Stimulated activated CD8-positive, alpha-beta memory T cell treated with anti-CD3 and anti-CD28 coated beads, Interleukin-15, amount 100 ng/mL, for 4 hours (primary cell): ENCODE data around the gene GLG1.

ENCODE experiments used
- DNase-seq, 2 donors: peaks; one replicate each; pipeline ENCODE4 v3.0.0-alpha.2; 2020; ENCODE audit warnings: low read depth in 2 of 2

GLG1 gene

DNA sequence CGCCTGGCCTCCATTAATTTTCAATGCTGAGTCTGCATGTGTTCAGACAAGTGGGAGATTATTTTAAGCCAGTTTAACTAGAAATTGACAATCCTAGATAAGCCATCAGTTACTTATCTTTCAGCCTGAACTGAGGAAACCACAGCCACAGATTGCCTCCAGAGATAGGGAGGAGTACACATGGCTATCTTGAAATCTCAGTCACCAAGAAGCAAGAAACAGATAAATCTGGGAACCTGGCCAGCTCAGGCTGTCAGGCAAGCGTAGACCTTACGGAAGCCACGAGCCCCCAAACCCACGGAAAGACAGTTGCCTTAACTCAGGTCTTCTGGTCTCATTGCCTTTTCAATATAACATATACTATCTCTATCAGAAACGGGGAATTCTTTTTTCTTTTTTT lies 2.0 kb upstream of the GLG1 start:
- peak in 1 of 2 donors; percentile 12 for DNase-seq

DNA sequence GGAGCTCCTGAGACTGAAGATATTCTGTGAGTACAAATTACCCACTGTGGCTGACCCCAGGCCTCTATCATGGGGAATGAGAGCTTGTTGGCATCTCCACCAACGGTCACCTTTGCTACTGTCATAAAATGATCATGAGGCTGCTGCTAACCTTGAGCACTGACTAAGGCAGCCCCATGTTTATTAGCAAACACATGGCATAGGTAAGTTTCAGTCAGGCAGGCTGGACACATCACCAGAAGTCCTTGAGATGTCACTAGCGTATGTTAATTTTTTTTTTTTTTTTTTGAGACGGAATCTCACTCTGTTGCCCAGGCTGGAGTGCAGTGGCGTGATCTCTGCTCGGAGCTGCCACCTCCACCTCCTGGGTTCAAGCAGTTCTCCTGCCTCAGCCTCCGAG lies 1.5 kb upstream of the GLG1 start:
- DNase-seq: no peak

DNA sequence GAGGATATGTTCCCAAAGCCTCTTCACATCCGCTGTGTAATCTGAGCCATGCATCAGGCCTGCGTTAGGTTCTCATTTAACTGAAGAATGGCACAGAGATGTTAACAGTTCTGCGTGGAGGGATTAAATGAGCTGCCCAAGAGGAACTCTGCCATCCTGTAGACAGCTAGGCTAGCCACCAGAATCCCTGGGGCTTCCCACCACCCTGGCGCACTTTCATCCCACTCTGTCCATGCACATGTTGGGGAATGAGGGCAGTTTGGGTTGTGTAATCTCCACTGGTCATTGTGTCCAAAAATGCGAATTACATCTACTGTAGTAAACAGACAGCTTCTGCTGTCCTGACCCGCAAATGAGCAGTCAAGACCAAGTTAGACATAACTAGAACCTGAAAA lies 1.0 kb upstream of the GLG1 start:
- DNase-seq: no peak

DNA sequence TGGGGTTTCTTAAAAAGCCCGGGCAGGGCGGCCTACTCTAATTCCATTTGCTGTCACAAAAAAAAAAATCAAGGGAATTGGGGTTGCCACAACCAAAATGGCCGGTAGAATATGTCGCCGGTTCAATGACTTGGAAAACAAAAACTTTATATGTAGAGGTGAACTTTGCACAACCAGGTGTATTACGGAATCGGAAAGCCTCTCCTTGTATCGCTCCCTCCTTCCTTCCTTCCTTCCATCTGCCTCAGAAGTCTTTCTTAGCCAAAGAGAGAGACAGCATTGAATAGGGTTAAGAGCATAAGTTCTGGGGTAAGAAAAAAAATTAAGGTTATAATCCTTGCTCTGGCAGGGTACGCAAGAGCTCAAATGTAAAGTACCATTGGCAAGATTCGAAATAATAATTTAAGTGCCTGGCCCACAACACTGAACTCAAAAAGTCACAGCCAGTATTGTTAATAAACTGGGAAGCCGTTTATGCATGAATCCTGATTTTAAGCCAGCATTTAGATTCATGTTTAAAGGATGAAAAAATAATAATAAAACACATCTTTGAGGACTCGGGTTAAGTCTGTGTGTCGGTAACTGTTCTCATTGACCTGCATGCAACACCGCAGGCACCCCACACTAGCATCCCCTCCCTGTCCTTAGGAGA lies 522 bp upstream of the GLG1 start:
- no peak for DNase-seq

DNA sequence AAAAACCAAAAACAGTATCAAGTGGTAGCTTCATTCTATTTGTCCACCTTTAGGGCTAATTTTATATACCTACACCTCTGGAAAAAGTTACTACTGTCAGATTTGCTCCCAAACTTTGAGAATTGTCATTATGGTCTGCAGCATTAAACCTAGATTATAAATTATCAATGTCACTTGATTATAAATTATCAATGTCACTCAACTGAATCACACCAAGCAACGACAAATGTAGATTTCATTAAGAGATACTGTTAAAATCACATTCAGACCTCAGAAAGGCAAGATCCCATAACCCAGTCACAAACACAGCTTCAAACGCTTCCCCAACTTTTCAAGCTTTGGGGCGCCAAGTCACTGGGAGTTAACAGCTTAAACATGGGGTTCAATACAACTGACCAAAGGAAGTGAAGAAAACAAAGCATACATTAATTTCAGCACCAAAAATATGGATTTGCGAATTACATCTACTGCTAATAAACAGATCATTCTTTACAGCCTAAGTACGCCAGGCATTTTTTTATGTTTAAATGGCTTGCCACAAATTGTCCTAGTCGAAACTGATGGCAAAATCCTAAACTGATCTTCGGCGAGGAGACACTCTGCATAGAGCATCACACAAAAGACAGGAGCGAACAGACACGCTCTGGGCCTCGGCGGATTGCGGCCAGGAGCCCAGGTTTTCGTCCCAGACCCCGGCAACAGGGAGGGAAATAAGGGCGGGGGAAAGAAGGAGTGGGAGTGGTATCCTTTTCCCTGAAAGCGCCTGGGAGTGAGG lies 981 bp downstream of the GLG1 start:
- no peak for DNase-seq

DNA sequence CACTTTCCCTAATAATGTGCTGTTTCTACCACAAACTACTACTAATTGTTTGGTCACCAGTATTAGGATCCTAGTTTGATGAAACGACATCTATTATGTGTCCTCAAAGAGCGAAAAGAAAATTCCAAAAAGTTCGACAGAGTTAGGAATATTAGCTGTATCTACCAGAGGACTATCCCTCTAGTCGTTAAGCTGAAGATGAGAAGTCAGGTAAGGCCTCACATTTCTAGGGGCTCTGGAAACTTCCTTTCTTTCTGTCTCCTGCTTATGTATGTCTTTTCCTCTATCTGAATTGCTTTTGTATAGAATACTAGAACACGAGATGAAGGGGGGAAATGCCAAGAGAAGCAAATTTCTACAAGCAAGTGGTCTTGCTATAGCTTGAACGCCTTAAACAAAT lies 1.6 kb downstream of the GLG1 start:
- no peak for DNase-seq

DNA sequence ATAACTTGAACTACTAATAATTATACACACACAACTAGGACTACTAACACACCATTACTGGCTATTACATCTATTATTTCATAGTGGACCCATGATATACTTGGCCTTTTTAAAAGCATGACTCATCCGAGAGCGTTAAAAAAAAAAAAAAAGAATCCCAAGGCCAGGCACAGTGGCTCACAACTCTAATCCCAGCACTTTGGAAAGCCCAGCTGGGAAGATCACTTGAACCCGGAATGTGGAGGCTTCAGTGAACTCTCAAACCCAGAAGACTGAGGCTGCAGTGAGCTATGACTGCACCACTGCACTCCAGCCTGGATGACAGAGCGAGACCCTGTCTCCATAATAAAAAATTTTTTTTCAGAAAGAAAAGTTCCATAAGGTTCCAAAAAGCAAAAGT lies 3.1 kb downstream of the GLG1 start:
- no peak for DNase-seq

DNA sequence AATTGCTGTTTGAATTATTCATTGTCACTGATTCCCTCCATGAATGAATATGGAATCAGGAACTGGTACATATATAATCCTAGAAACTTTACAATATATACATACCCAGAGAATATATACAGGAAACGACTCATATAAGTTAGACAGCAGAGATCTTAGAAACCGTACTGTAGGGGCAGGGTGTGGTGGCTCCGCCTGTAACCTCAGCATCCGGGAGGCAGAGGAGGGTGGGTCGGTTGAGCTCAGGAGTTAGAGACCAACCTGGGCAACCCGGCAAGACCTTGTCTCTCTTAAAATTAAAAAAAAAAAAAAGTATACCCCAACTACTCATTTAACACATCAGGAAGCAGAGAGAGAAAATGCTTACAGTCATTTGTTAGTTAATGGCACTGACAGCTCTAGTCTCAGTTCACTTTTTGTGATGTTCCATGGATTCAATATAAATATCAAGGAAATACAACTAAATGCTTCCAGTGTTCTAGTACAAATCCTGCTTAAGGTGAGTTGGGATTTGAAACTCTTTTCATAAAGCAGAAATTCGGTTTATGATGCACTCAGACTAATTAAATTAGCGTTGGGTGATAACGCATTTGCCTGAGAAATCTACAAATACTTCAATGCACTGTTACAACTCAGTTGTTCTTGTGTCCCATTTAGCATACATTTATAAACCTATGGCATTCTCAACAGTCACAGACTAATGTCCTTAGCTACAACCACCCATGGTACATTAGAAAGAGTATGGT lies 5.6 kb downstream of the GLG1 start:
- DNase-seq: peak; percentile 8 to 43

DNA sequence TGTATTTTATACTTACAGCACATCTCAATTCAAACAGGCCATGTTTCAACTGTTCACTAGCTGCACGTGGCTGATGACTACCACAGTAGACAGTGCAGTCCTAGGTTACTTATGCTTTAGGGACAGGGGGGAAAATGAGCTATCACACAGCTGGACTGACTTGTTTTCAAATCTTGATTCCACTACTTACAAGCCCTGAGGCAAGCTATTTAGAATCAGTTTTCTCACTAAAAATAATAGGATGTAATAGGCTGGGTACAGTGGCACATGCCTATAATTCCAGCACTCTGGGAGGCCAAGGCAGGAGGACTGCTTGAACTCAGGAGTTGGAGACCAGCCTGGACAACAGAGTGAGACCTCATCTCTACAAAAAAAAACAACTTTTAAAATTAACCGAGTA lies 10.3 kb downstream of the GLG1 start:
- DNase-seq: no peak

DNA sequence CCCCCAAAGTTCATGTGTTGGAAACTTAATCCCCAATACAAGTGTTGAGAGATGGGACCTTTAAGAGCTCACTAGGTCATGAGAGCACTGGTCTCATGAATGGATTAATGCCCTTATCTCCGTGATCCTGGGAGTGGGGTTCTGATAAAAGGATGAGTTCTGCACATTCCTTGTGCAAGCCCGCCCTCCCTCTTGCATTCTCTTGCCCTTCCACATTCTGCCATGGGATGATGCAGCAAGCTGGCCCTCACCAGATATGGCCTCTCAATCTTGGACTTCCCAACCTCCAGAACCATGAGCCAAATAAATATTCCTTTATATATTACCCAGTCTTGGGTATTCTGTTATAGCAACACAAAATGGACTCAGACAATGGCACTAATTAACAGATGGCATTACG lies 14.1 kb downstream of the GLG1 start:
- DNase-seq: no peak

DNA sequence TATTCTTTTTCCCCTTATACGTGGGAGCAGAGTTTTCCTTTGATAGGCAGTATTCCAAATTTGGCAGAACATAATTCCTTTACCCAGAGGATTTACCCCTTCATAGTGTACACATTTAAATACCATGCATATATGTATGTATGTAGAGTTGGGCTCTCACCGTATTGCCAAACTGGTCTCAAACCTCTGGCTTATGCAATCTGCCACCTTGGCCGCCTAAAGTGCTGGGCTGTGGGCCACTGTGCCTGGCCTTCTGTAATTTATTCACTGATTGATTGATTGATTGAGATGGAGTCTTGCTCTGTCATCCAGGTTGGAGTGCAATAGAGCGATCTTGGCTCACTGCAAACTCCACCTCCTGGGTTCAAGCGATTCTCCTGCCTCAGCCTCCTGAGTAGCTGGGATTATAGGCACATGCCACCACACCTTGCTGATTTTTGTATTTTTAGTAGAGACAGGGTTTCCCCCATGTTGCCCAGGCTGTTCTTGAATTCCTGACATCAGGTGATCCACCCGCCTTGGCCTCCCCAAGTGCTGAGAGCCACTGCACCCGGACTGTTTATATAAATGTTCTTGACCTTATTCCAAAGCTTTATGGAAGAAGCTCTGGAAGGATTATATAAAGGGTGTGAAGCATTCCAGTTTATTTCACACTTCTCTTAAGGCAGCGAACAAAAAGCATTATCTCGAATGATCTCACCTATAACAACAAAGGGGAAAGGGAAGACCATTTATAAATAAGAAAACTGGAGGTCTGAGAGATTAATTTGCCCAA lies 14.9 kb downstream of the GLG1 start:
- DNase-seq: no peak

DNA sequence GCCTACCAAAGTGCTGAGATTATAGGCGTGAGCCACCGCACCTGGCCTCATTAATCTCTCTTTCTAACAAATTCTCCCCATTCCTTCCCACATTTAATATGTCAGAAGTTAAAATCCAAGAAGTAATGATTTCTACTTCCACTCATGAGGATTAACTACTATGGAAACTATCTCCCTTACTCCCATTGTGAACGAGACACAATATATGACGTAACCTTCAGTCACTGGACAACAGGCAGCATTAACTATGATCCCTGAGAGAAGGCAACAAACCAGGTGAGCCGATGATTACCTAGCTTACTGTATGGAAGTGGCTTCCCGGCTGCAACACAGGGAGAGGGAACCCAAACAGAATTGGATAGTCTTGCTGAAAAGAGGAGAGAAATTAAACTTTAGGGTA lies 20.0 kb downstream of the GLG1 start:
- DNase-seq: no peak

DNA sequence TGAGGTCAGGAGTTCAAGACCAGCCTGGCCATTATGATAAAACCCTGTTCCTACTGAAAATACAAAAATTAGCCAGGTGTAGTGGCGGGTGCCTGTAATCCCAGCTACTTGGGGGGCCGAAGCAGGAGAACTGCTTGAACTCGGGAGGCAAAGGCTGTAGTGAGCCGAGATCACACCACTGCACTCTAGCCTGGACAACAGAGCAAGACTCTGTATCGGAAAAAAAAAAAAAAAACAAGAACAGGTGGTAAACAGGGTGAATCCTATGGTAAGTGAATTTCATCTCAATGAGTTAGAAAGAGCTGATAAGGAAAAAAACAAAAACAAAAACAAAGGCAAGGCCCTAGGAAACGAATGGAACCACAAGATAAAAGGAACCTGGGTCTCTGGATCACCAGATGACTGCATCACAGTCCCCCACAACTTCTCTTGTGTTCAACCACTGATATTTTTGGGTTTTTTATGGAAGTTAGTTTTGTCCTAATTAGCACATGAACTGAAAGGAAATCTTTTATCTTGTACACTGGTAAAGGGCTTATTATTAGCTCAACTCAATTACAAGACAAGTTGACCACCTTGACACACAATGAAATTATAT lies 21.0 kb downstream of the GLG1 start:
- DNase-seq: no peak

DNA sequence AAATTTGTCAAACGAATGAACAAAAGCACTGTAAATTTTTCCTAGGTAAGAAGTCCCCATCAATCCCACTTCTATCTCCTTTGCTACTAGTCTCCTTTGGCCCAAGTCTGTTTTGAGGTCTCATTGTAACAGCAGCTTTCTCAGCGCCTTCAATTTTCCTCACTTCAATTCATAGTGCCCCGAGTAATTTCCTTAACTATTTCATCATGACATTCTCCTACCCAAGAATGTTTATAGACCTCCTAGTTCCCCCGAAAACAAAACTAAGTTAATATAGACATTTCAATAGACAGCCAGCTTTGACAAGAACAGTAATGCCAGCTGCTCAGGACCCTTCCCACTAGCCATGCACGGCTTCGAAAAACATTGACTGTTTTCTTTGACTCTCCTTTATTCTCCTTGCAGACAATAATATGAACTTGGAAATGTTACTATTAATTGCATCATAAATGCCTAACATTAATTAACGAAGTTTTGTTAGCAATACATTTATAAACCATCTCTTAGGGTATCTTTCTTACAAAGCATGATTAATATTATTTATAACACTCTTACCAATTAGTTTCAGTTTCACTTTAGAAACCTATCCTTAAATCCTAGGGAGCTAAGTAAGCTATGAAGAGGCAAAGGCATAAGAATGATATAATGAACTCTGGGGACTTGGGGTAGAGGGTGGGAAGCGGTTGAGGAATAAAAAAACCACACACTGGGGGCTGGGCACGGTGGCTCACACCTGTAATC lies 22.8 kb downstream of the GLG1 start:
- DNase-seq: no peak

DNA sequence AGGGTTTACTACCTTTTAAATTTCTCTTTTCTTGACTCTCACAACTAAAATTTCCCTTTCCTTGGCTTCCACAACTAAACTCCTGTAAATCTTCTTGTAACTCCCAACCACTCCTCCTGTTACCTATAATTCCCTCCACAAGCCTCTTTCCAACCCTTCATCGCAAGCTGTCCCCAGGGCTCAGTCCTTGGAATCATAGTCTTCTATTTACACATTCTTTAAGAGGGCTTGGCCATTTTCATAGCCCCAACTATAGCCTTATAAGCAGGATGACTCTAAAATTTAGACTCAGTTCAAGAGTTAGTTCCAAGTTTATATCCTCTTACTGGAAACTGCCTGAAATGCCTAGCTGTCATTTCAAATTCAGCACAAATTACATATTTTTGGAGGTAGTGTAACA lies 23.9 kb downstream of the GLG1 start:
- DNase-seq: no peak

DNA sequence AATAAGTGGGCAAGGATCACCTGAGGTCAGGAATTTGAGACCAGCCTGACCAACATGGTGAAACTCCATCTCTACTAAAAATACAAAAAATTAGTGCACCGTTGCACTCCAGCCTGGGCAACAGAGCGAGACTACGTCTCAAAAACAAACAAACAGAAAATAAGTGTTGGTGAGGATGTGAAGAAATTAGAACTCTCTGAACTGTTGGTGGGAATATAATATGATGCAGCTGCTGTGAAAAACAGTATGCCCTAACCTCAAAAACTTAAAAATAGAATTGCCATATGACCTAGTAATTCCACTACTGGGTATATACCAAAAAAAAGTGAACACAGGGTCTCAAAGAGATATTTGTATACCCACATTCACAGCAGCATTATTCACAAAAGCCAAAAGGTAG lies 26.1 kb downstream of the GLG1 start:
- no peak for DNase-seq

DNA sequence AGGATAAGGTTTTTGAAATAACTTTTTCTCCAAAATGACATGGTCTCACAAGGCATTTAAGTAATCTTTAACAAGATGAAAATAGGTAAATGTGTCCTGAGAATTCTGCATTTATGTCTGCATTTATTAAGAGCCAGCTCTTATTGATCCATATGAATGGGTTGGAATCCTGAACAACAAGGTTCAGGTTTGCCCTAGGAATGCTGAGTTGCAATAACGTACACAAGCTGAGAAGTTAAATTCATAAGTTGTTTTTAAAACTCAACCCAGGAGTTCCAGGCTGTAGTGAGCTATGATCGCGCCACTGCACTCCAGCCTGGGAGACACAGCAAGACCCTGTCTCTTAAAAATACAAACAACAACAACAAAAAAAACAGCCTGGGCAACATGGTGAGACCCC lies 28.1 kb downstream of the GLG1 start:
- DNase-seq: no peak

DNA sequence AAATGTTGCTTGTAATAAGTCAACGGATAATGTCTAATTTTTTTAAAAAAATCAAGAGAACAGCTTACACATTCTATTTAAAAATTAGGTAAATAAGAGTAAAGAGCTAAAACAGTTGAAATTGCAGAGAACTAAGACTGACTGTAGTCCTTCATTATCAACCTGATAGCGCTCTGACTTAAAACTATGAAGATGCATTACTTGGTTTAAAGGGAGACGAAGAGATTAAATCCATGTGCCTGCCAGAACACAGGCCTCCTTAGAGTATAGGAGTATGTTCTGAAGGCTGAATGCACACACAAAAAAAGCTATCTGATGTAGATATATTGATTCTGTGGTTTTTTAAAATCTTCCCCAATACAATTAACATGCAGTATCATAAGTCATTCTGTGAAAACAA lies 28.5 kb downstream of the GLG1 start:
- no peak for DNase-seq

DNA sequence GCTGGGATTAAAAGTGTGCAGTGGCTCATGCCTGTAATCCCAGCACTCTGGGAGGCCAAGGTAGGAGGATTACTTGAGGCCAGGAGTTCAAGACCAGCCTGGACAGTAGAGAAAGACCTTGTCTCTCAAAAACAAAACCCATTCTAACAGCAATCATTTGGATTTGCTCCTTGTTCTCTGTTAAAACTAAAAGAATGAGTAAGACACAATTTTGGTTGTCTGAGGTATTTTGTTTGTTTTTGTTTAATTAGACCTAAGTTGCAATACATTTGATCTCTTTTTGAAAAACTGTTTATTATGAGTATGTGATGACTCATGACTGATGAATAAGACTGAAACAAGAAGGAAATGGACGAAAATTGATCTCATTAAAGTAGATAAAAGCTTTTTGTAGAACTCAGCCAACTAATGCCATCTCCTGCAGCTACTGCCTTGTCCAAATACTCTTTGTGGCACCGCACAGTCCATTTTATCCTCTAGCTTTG lies 29.0 kb downstream of the GLG1 start:
- no peak for DNase-seq

DNA sequence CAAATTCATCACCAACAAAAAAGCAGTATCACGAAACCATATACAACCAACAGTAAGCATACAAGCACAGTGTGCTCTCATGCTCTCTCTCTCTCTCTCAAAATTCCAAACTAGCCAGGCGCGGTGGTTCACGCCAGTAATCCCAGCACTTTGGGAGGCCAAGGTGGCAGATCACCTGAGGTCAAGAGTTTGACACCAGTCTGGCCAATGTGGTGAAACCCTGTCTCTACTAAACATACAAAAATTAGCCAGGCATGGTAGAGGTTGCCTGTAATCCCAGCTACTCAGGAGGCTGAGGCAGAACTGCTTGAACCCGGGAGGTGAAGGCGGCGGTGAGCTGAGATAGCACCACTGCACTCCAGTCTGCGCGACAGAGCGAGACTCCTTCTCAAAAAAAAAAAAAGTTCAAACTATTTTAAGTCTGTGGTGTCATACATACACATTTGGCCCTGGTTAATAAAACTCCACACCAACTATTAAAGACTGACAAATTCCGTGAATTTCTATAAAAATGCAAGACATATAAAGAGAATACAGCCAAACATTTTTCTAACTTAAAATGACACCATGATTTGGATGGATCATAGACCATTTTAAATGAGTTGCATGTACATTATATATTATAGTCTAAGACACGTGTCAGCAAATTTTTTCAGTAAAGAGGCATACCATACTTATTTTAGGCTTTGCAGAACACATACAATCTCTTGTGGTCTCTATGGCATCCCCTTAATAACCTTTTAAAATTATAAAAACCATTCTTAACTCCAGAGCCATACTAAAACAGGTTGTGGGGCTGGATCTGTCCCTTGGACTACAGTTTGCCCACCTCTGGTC lies 30.9 kb downstream of the GLG1 start:
- DNase-seq: no peak
